Measurements from ENCODE around the gene SLC24A4.

The SLC24A4 gene

DNA sequence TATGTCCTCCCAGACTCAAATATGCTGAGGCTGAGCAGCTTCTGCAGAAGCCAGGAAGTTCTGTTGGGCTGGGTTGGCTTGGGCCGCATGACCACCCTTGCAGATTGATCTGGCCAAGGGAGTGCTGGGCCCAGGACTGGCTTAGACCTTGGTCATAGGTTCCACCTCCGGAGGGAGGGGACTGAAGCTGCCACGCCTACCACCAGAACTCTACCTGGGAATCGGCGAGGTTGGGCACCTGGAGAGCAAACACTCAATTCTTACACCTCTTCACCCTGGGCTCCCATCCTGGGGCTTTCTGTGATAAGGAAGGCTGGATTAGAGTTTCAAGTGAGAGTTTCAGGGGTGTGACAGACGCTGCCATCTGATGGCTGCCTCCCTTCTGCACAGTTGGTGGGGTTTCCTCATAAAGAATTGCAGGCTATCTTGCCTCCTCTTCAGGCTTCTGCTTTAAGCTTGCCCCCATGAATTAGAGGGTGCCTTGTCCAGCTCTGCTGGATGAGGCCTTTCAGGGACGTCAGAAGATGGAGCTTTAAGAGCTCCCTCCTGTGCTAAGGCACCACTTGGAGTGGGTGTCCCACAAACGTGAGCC is 5.8 kb downstream of the SLC24A4 start:
- no peak for DNase-seq (ENCODE audit: low spot score)
- no peak overlapping the region for H3K4me3 ChIP-seq
- H3K27ac ChIP-seq: no peak overlapping the region
- TF ChIP-seq, protein P1, sequence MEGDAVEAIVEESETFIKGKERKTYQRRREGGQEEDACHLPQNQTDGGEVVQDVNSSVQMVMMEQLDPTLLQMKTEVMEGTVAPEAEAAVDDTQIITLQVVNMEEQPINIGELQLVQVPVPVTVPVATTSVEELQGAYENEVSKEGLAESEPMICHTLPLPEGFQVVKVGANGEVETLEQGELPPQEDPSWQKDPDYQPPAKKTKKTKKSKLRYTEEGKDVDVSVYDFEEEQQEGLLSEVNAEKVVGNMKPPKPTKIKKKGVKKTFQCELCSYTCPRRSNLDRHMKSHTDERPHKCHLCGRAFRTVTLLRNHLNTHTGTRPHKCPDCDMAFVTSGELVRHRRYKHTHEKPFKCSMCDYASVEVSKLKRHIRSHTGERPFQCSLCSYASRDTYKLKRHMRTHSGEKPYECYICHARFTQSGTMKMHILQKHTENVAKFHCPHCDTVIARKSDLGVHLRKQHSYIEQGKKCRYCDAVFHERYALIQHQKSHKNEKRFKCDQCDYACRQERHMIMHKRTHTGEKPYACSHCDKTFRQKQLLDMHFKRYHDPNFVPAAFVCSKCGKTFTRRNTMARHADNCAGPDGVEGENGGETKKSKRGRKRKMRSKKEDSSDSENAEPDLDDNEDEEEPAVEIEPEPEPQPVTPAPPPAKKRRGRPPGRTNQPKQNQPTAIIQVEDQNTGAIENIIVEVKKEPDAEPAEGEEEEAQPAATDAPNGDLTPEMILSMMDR (IDR thresholded peaks at IDR 0.05): no peak

DNA sequence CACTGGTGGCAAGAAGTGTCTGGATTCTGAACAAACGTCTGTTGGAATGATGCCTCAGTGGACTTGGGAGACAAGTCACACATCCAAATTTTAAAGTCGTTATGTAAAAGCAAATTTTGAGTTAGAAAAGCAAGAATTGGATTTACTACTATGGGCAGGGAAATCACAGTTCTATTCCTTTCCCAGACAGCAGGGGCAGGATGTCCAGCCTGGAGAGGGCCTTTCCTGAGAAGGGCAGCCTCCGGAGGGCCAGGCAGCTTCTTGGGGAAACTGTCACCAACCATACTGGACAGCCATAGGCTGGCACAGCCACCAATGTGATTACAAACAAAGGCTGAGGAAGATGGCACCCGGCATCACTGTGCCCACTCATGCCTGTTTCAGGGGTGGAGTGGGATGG is 11.1 kb downstream of the SLC24A4 start:
- Histone ChIP-seq H3K27ac (no peak overlapping the region), H3K4me3 (no peak overlapping the region)
- TF ChIP-seq, protein P1 (IDR thresholded peaks at IDR 0.05): no peak
- no peak for DNase-seq (ENCODE audit: low spot score)

DNA sequence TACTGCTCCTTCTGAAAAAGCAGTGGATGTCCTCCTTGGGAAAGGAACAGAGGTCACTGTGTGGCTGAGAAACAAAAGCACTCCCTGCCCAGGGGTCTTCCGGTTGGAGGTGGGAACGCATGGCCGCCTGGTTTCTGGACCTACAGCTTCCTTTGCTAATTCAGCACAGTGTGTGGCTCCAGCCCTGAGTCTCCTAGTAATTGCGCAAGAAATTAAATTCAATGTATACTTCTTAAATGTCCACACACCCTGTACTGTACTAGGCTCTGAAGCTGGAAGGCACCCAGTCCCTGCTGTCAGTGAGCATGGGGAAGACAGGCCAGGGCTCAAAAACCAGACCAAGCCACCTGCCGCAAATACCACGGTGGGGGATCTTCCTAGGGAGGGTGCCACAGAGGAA is 13.4 kb downstream of the SLC24A4 start:
- DNase-seq (ENCODE audit: low spot score): no peak
- Histone ChIP-seq H3K27ac (no peak overlapping the region), H3K4me3 (no peak overlapping the region)
- TF ChIP-seq, protein P1 (IDR thresholded peaks at IDR 0.05): no peak

DNA sequence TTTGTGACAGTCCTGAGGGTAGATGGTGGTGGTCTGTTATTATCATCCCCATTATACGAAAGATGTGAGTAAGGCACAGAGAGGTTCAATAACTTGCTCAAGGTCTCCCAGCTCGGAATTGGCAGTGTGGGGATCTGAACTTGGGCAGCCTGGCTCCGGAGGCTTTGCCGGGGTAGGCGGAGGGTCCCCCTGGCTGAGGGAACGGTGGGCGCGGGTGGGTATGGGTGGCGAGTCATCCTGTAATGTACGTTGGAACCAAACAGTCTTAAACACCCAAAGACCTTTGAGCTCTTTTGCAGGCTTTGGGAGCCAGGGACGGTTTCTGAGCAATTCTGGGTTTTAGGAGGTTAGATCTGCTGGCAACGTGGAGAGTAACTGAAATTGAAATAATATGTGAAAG is 16.5 kb downstream of the SLC24A4 start:
- no peak overlapping the region for H3K27ac ChIP-seq
- TF ChIP-seq, protein P1 (IDR thresholded peaks at IDR 0.05): no peak
- no peak for DNase-seq (ENCODE audit: low spot score)

DNA sequence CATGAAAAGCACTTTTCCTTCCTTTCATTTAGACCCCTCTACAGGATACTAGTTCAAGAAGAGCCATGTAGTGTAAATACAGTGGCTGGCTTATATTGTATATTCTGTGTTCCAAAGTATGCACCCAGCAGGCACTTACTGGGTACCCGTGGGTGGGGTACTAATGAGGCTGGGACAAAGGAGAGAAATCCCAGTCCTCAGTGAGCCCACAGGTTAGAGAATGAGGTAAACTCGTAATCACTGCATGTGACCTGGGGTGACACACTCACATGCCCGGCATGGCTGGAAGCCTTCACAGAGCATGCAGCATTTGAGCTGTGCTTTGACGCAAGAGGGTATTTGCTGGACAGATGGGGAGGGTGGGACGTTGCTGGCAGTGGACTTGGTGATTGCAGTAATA is 17.1 kb downstream of the SLC24A4 start:
- Histone ChIP-seq H3K4me3 (no peak overlapping the region), H3K27ac (no peak overlapping the region)
- DNase-seq (ENCODE audit: low spot score): no peak
- TF ChIP-seq, protein P1 (IDR thresholded peaks at IDR 0.05): no peak

More for the DNA sequence above, 16.5 kb downstream of the SLC24A4 start:
- no peak overlapping the region for H3K4me3 ChIP-seq

DNA sequence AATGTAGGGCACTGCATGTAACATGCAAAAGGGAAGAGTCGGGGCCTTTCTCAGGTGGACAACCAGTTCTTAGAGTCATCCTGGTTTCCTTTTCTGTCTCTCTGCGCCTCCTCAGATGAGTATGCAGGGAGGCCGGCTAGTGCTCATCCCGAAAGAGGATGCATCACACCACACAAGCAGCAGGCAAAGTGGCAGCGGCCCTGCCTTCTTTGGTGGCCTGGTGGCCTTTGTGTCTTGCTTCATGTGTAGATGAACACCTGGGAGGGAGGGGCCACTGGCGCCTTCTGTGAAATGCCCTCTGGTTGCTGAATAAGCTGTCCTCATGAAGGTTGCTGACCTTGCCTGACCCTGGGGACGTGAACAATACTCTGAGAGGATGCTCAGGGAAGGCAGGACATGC is 18.0 kb downstream of the SLC24A4 start:
- DNase-seq (ENCODE audit: low spot score): no peak
- Histone ChIP-seq H3K27ac (no peak overlapping the region), H3K4me3 (no peak overlapping the region)
- TF ChIP-seq, protein P1 (IDR thresholded peaks at IDR 0.05): no peak

DNA sequence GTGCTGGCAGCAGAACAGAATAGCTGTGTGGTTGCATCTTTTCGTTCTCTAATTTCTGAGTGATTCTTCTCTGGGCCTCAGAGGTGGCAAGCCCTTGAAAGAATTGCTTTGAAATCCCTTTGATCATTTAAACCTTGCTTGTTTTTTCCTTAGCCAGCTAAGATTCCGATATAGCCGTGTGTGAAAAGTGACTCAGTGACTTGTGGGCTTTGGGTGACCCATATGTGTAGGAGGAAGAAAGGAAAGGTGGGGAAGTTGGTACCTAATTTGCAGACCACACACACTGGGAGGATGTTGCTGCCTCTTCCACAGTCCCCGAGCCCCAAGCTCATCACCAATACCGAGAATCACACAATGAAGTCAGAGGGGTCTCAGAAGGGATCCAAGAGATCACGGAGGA is 18.8 kb downstream of the SLC24A4 start:
- H3K4me3 ChIP-seq: no peak overlapping the region
- no peak for DNase-seq (ENCODE audit: low spot score)
- TF ChIP-seq, protein P1 (IDR thresholded peaks at IDR 0.05): no peak
- no peak overlapping the region for H3K27ac ChIP-seq

All from coronary artery (tissue), 2 donors.